Progenitor cell of endocrine pancreas (in vitro differentiated cells): ENCODE results near the gene CCER1. TPM values are rescaled to one million over a fixed set of nuclear protein-coding genes. Genes with fewer than 3 reads are reported as not detected.

Experiments
- DNase-seq: peaks from one replicate; pipeline ENCODE4 v3.0.0; 2021; ENCODE audit warnings: low spot score; ENCODE audit not compliant: unreplicated experiment
- H3K27ac Mint-ChIP-seq: 2 replicates; pipeline ENCODE4 v1.8.0; 2021; ENCODE audit warnings: mild to moderate bottlenecking, moderate library complexity, mixed read lengths
- H3K27me3 Mint-ChIP-seq: 2 replicates; pipeline ENCODE4 v1.8.0; 2021; ENCODE audit warnings: mixed read lengths
- H3K36me3 Mint-ChIP-seq: 2 replicates; pipeline ENCODE4 v1.8.0; 2022; ENCODE audit warnings: mixed read lengths; ENCODE audit not compliant: insufficient read depth
- H3K4me1 Mint-ChIP-seq: 2 replicates; pipeline ENCODE4 v1.8.0; 2021; ENCODE audit warnings: low read depth, mixed read lengths
- H3K4me3 Mint-ChIP-seq: 2 replicates; pipeline ENCODE4 v1.8.0; 2021; ENCODE audit warnings: low read depth, mild to moderate bottlenecking, moderate library complexity, mixed read lengths
- H3K9me3 Mint-ChIP-seq: 2 replicates; pipeline ENCODE4 v1.8.0; 2021; ENCODE audit warnings: low read depth, mixed read lengths
- CTCF ChIP-seq: fragments of 200-600 bp; sonication (generic); IDR thresholded peaks from one replicate; pipeline ENCODE4 v1.5.0; 2021; ENCODE audit warnings: antibody characterized with exemption, mild to moderate bottlenecking; ENCODE audit not compliant: unreplicated experiment
- total RNA-seq: library from RNA; stranded (reverse); gene quantifications from 2 replicates; pipeline ENCODE4 v1.2.1, GENCODE V29; 2021

Gene CCER1
- total RNA-seq, 1 donor from 2014 or later, result not detected

DNA sequence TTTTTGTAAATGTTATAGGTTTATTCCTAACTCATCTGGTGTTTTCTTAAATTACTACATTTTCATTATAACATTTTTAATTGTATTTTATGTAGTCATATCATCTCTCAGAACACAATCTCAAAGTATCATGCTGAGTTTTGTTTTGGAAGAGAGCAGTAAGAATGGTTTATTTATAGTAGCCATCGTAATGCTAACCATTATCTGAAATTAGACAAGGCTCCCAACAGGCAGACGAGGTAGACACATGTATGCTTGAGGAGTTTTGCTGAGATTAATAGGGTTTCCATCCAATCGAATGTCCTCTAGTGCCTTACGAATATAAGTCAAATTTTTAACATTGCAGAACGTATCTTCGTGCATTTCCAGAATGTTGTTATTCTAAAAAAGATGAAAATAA, 9.0 kb upstream of the CCER1 start:
- Mint-ChIP-seq H3K4me1 (peaks cover 2% of the 10 kb centered on the region), H3K27ac (no peak overlapping the region), H3K36me3 (no peaks in the 10 kb centered on the region), H3K27me3 (no peaks in the 10 kb centered on the region), H3K9me3 (no peaks in the 10 kb centered on the region), H3K4me3 (no peak overlapping the region)
- no peak for DNase-seq
- no peak for TF ChIP-seq CTCF

- H3K4me1 Mint-ChIP-seq, result peaks cover 2% of the 10 kb centered on the region
- no peaks in the 10 kb centered on the region for H3K27me3 Mint-ChIP-seq
- no peaks in the 10 kb centered on the region for H3K36me3 Mint-ChIP-seq
- no peak for TF ChIP-seq CTCF
- H3K4me3 Mint-ChIP-seq, result no peak overlapping the region
- H3K27ac Mint-ChIP-seq, result no peak overlapping the region
- no peaks in the 10 kb centered on the region for H3K9me3 Mint-ChIP-seq
- no peak for DNase-seq
Measured at GRCh38 chr12:90961154-90961553, 6.2 kb upstream of the CCER1 start.

GRCh38 chr12:90959538-90960139, 4.7 kb upstream of the CCER1 start:
- no peaks in the 10 kb centered on the region for H3K27me3 Mint-ChIP-seq
- DNase-seq, result no peak

GRCh38 chr12:90959032-90959431, 4.1 kb upstream of the CCER1 start:
- no peak overlapping the region for H3K27ac Mint-ChIP-seq
- no peak overlapping the region for H3K4me3 Mint-ChIP-seq
- H3K27me3 Mint-ChIP-seq, result no peaks in the 10 kb centered on the region
- no peaks in the 10 kb centered on the region for H3K36me3 Mint-ChIP-seq
- no peak for TF ChIP-seq CTCF
- H3K4me1 Mint-ChIP-seq, result peaks cover 2% of the 10 kb centered on the region
- no peak for DNase-seq
- no peaks in the 10 kb centered on the region for H3K9me3 Mint-ChIP-seq

More at GRCh38 chr12:90959538-90960139, 4.7 kb upstream of the CCER1 start:
- peaks cover 2% of the 10 kb centered on the region for H3K4me1 Mint-ChIP-seq
- peak; percentile 79 for TF ChIP-seq CTCF
- no peaks in the 10 kb centered on the region for H3K9me3 Mint-ChIP-seq
- H3K27ac Mint-ChIP-seq, result no peak overlapping the region
- no peaks in the 10 kb centered on the region for H3K36me3 Mint-ChIP-seq
- H3K4me3 Mint-ChIP-seq, result no peak overlapping the region

GRCh38 chr12:90958347-90958746, 3.4 kb upstream of the CCER1 start:
- H3K9me3 Mint-ChIP-seq, result peaks cover 3% of the 10 kb centered on the region
- no peak overlapping the region for H3K4me3 Mint-ChIP-seq
- H3K27ac Mint-ChIP-seq, result no peak overlapping the region
- no peaks in the 10 kb centered on the region for H3K36me3 Mint-ChIP-seq
- no peak for DNase-seq
- peaks cover 2% of the 10 kb centered on the region for H3K4me1 Mint-ChIP-seq
- TF ChIP-seq CTCF, result no peak
- H3K27me3 Mint-ChIP-seq, result no peaks in the 10 kb centered on the region
